Neural cell (in vitro differentiated cells): Measurements from ENCODE around the gene ABCA1. TPM values are rescaled to one million over a fixed set of nuclear protein-coding genes. Genes with fewer than 3 reads are reported as not detected.

Source experiments
- H2AFZ ChIP-seq: fragments of 200-600, 300-800 bp; sonication (generic), shearing (Covaris generic); 2 replicates; pipeline ENCODE4 v1.6.0; 2014; ENCODE audit warnings: low read depth, mild to moderate bottlenecking, antibody characterized with exemption, low read length, moderate library complexity
- H3F3A ChIP-seq: fragments of 200-600 bp; shearing (Covaris generic); 2 replicates; pipeline ENCODE4 v1.6.1; 2016; ENCODE audit warnings: mild to moderate bottlenecking, moderate library complexity, mixed read lengths, antibody characterized with exemption, low read length; ENCODE audit not compliant: insufficient read depth, poor library complexity, severe bottlenecking
- H3K27ac ChIP-seq: fragments of 200-600, 300-800 bp; sonication (generic), shearing (Covaris generic); 2 replicates; pipeline ENCODE4 v1.5.1; 2014; ENCODE audit warnings: mild to moderate bottlenecking, low read length, moderate library complexity
- H3K27me3 ChIP-seq: fragments of 300-800, 200-600 bp; sonication (generic), shearing (Covaris generic); 2 replicates; pipeline ENCODE4 v1.6.0; 2014; ENCODE audit warnings: mild to moderate bottlenecking, low read depth, low read length, moderate library complexity; ENCODE audit not compliant: insufficient read depth
- H3K36me3 ChIP-seq: fragments of 300-800, 200-600 bp; sonication (generic), shearing (Covaris generic); 2 replicates; pipeline ENCODE4 v1.5.1; 2014; ENCODE audit warnings: mild to moderate bottlenecking, antibody characterized with exemption, low read length, moderate library complexity; ENCODE audit not compliant: insufficient read depth
- H3K4me2 ChIP-seq: fragments of 300-800, 200-600 bp; sonication (generic), shearing (Covaris generic); 2 replicates; pipeline ENCODE4 v1.6.0; 2014; ENCODE audit warnings: mild to moderate bottlenecking, low read length
- H3K4me3 ChIP-seq: fragments of 300-800, 200-600 bp; sonication (generic), shearing (Covaris generic); 2 replicates; pipeline ENCODE4 v1.5.1; 2014; ENCODE audit warnings: mild to moderate bottlenecking, low read length, moderate library complexity
- H3K79me2 ChIP-seq: fragments of 200-600 bp; shearing (Covaris generic); replicated peaks from 2 replicates; pipeline ENCODE4 v1.6.0; 2014; ENCODE audit warnings: mild to moderate bottlenecking, low read length, moderate library complexity; ENCODE audit not compliant: insufficient read depth
- H3K9ac ChIP-seq: fragments of 300-800, 200-600 bp; sonication (generic), shearing (Covaris generic); 2 replicates; pipeline ENCODE4 v1.6.1; 2016; ENCODE audit warnings: mild to moderate bottlenecking, low read length, mixed read lengths
- H3K9me2 ChIP-seq: fragments of 200-600 bp; shearing (Covaris generic); 2 replicates; pipeline ENCODE4 v1.6.1; 2016; ENCODE audit warnings: mild to moderate bottlenecking, low read length, mixed read lengths; ENCODE audit not compliant: insufficient read depth
- H3K9me3 ChIP-seq: fragments of 200-600, 300-800 bp; sonication (generic), shearing (Covaris generic); 2 replicates; pipeline ENCODE4 v1.6.1; 2016; ENCODE audit warnings: mild to moderate bottlenecking, mixed run types, low read length, moderate library complexity, mixed read lengths
- H4K20me1 ChIP-seq: fragments of 200-600 bp; shearing (Covaris generic); 2 replicates; pipeline ENCODE4 v1.6.1; 2016; ENCODE audit warnings: mild to moderate bottlenecking, mixed run types; ENCODE audit not compliant: insufficient read depth
- EP300 ChIP-seq: fragments of 450-650 bp; conservative IDR thresholded peaks from 2 replicates; pipeline ENCODE4 v1.6.1; 2014; ENCODE audit warnings: antibody characterized with exemption, mild to moderate bottlenecking, moderate library complexity; ENCODE audit not compliant: poor library complexity, severe bottlenecking
- EZH2 ChIP-seq: fragments of 200-600, 300-800 bp; shearing (Covaris generic), sonication (generic); IDR thresholded peaks from 2 replicates; pipeline ENCODE4 v1.6.1; 2014; ENCODE audit warnings: antibody characterized with exemption, low read length, borderline replicate concordance, mild to moderate bottlenecking; ENCODE audit not compliant: insufficient read depth, poor library complexity, severe bottlenecking
- MXI1 ChIP-seq: fragments of 450-650 bp; conservative IDR thresholded peaks from 2 replicates; pipeline ENCODE4 v1.6.1; 2014; ENCODE audit warnings: antibody characterized with exemption, mild to moderate bottlenecking; ENCODE audit not compliant: poor library complexity, severe bottlenecking
- POLR2AphosphoS5 ChIP-seq: IDR thresholded peaks from 2 replicates; pipeline ENCODE4 v1.6.1; 2012
- RAD21 ChIP-seq: fragments of 450-650 bp; conservative IDR thresholded peaks from 2 replicates; pipeline ENCODE4 v1.6.1; 2014; ENCODE audit warnings: antibody characterized with exemption, mild to moderate bottlenecking, moderate library complexity
- SMC3 ChIP-seq: fragments of 450-650 bp; conservative IDR thresholded peaks from 2 replicates; pipeline ENCODE4 v1.6.1; 2014; ENCODE audit warnings: antibody characterized with exemption, mild to moderate bottlenecking, moderate library complexity; ENCODE audit not compliant: poor library complexity
- TAF1 ChIP-seq: IDR thresholded peaks from 2 replicates; pipeline ENCODE4 v1.6.1; 2012; ENCODE audit warnings: low read depth
- polyA plus RNA-seq: library from polyadenylated mRNA; depleted of rRNA; stranded (reverse); fragments of >200 nt; gene quantifications from 2 replicates; pipeline ENCODE4 v1.2.3, GENCODE V29; 2014
- TF ChIP-seq, protein P1 (sequence below): IDR thresholded peaks from 2 replicates; pipeline ENCODE4 v1.6.1; 2012; ENCODE audit warnings: borderline replicate concordance
- TF ChIP-seq, protein P2 (sequence below): fragments of 450-650 bp; IDR thresholded peaks from 2 replicates; pipeline ENCODE4 v1.5.1; 2014; ENCODE audit warnings: antibody characterized with exemption, mild to moderate bottlenecking, moderate library complexity; ENCODE audit not compliant: poor library complexity, severe bottlenecking

The ABCA1 gene
- polyA plus RNA-seq, 1 donor from 2014 or later: 5.2 TPM

GRCh38 chr9:104783588-104783987, 144.4 kb downstream of the ABCA1 start:
- H3K27me3 ChIP-seq: no peaks in the 10 kb centered on the region

GRCh38 chr9:104780796-104781395, 147.1 kb downstream of the ABCA1 start:
- no peak overlapping the region for H2AFZ ChIP-seq
- no peaks in the 10 kb centered on the region for H3K79me2 ChIP-seq
- H3K27ac ChIP-seq: no peak overlapping the region
- TF ChIP-seq SMC3 (peak; percentile 62), POLR2AphosphoS5 (no peak), EZH2 (no peak), MXI1 (no peak), EP300 (no peak), RAD21 (peak; percentile 66), TAF1 (no peak)
- TF ChIP-seq, protein P1, sequence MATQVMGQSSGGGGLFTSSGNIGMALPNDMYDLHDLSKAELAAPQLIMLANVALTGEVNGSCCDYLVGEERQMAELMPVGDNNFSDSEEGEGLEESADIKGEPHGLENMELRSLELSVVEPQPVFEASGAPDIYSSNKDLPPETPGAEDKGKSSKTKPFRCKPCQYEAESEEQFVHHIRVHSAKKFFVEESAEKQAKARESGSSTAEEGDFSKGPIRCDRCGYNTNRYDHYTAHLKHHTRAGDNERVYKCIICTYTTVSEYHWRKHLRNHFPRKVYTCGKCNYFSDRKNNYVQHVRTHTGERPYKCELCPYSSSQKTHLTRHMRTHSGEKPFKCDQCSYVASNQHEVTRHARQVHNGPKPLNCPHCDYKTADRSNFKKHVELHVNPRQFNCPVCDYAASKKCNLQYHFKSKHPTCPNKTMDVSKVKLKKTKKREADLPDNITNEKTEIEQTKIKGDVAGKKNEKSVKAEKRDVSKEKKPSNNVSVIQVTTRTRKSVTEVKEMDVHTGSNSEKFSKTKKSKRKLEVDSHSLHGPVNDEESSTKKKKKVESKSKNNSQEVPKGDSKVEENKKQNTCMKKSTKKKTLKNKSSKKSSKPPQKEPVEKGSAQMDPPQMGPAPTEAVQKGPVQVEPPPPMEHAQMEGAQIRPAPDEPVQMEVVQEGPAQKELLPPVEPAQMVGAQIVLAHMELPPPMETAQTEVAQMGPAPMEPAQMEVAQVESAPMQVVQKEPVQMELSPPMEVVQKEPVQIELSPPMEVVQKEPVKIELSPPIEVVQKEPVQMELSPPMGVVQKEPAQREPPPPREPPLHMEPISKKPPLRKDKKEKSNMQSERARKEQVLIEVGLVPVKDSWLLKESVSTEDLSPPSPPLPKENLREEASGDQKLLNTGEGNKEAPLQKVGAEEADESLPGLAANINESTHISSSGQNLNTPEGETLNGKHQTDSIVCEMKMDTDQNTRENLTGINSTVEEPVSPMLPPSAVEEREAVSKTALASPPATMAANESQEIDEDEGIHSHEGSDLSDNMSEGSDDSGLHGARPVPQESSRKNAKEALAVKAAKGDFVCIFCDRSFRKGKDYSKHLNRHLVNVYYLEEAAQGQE: no peak
- TF ChIP-seq, protein P2, sequence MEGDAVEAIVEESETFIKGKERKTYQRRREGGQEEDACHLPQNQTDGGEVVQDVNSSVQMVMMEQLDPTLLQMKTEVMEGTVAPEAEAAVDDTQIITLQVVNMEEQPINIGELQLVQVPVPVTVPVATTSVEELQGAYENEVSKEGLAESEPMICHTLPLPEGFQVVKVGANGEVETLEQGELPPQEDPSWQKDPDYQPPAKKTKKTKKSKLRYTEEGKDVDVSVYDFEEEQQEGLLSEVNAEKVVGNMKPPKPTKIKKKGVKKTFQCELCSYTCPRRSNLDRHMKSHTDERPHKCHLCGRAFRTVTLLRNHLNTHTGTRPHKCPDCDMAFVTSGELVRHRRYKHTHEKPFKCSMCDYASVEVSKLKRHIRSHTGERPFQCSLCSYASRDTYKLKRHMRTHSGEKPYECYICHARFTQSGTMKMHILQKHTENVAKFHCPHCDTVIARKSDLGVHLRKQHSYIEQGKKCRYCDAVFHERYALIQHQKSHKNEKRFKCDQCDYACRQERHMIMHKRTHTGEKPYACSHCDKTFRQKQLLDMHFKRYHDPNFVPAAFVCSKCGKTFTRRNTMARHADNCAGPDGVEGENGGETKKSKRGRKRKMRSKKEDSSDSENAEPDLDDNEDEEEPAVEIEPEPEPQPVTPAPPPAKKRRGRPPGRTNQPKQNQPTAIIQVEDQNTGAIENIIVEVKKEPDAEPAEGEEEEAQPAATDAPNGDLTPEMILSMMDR: peak; percentile 57
- H4K20me1 ChIP-seq: no peaks in the 10 kb centered on the region
- H3K9me2 ChIP-seq: no peaks in the 10 kb centered on the region
- H3K9ac ChIP-seq: no peak overlapping the region
- H3K4me2 ChIP-seq: no peak overlapping the region
- no peak overlapping the region for H3K4me3 ChIP-seq
- no peaks in the 10 kb centered on the region for H3K36me3 ChIP-seq
- no peaks in the 10 kb centered on the region for H3K27me3 ChIP-seq
- no peaks in the 10 kb centered on the region for H3F3A ChIP-seq
- H3K9me3 ChIP-seq: no peaks in the 10 kb centered on the region

More at GRCh38 chr9:104783588-104783987, 144.4 kb downstream of the ABCA1 start:
- H3F3A ChIP-seq: no peaks in the 10 kb centered on the region
- no peaks in the 10 kb centered on the region for H3K9me2 ChIP-seq
- H3K27ac ChIP-seq: no peak overlapping the region
- H3K4me2 ChIP-seq: no peak overlapping the region
- H3K36me3 ChIP-seq: no peaks in the 10 kb centered on the region
- H2AFZ ChIP-seq: no peak overlapping the region
- no peak overlapping the region for H3K9ac ChIP-seq
- no peak overlapping the region for H3K4me3 ChIP-seq
- H4K20me1 ChIP-seq: no peaks in the 10 kb centered on the region
- H3K79me2 ChIP-seq: no peaks in the 10 kb centered on the region
- TF ChIP-seq, protein P1: no peak
- TF ChIP-seq POLR2AphosphoS5 (no peak), MXI1 (no peak), RAD21 (no peak), TAF1 (no peak), EP300 (no peak), SMC3 (no peak), EZH2 (no peak)
- TF ChIP-seq, protein P2: no peak
- H3K9me3 ChIP-seq: no peaks in the 10 kb centered on the region
